Subcutaneous adipose tissue (tissue), 4 donors: ENCODE results near the gene ABCG8. TPM values are rescaled to one million over a fixed set of nuclear protein-coding genes. Genes with fewer than 3 reads are reported as not detected.

Experiments used
- CTCF ChIP-seq: fragments of 450-650 bp; IDR thresholded peaks from one replicate; pipeline ENCODE4 v1.5.1; 2016; ENCODE audit warnings: low read depth, mild to moderate bottlenecking, control low read depth, antibody characterized with exemption, moderate library complexity
- total RNA-seq, 4 donors: library from RNA; depleted of rRNA; stranded (reverse); fragments of >200 nt; gene quantifications; one replicate each; pipeline ENCODE4 v1.1.0, GENCODE V29; 2016

ABCG8 gene
- under 1 TPM in 1 of 4 donors, not detected in 3; 0.19 TPM for total RNA-seq

- TF ChIP-seq CTCF = no peak
These were observed at the start of gene ABCG8, which contains the start of gene ABCG5 for GRCh38 chr2:43838560-43839267. ABCG8 (plus strand) TSS chr2:43838971; CDS start chr2:43839054, 83 bp downstream. ABCG5 (minus strand) TSS chr2:43838839; CDS start chr2:43838679, 160 bp downstream.

GRCh38 chr2:43790147-43790546, 48.6 kb upstream of the ABCG8 start:
- no peak for TF ChIP-seq CTCF

GRCh38 chr2:43791035-43791765, 47.6 kb upstream of the ABCG8 start:
- no peak for TF ChIP-seq CTCF

DNA sequence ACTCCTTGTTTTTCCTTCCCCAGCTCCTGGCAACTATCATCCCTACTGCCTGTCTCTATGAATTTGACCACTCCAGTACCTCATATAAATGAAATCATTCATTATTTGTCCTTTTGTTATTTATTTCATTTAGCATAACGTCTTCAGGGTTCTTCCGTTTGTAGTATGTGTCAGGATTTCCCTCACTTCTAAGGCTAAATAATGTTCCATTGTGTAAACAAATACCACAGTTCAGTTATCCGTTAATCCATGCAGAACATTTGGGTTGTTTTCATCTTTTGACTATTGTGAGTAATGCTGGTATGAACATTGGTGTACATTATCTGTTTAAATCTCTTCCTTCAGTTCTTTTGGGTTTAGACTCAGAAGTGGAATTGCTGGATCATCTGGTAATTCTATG, 46.1 kb upstream of the ABCG8 start:
- no peak for TF ChIP-seq CTCF

DNA sequence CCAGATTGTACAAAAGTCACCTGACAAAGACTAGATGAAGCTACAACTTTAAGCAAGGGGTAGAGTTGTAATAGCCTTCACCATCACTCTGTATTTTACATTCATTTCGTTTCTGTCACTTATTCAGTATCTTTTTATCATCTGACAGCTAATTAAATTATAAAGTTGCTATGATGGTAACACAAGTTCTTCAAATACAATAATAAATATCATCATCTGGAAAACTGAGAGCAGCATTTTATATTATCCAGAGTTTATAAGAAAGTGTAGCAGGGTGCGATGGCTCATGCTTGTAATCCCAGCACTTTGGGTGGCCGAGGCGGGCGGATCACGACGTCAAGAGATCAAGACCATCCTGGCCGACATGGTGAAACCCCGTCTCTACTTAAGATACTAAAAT, 43.8 kb upstream of the ABCG8 start:
- TF ChIP-seq CTCF = no peak

DNA sequence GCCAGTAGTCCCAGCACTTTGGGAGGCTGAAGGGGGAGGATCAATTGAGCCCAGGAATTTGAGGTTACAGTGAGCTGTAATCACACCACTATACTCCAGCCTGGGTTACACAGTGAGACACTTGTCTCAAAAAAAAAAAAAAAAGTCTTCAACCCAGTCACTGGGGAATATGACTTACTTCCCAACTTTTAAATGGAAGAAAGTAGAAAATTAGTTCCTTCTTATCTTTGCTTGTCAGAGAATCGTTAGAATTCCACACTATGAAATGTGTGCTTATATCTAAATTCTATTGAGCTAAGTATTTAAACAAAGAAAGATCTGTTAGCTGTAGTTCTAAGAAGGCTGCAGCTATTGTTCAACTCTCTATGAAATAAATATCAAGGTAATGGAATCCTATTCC, 42.6 kb upstream of the ABCG8 start:
- no peak for TF ChIP-seq CTCF

DNA sequence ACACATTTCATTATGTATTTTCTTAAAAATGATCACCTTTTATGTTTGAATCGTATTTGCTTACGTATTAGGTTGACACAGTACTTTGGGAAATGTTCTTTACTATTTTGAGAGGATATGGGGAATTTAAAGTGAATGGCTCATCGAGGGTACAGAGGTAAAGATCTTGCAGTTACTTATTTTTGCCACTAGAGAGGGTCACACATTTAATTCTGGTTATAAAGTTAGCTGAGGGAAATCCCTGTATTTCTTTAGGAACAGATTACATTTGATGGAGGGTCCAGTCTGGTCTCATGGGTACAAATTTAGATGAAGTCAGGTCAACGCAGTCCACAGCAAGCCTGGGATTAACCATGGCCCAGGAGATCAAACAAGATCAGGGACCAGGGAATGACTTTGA, 40.5 kb upstream of the ABCG8 start:
- TF ChIP-seq CTCF = no peak
